Prostate gland (tissue), 2 donors: ENCODE results near the gene DCLK2. TPM values are rescaled to one million over a fixed set of nuclear protein-coding genes. Genes with fewer than 3 reads are reported as not detected.

Experiments
- small RNA-seq, 2 donors: library from RNA; depleted of rRNA; stranded (forward); fragments of <200 nt; gene quantifications; one replicate each; pipeline ENCODE3, GENCODE V24; 2016
- total RNA-seq, 2 donors: library from RNA; depleted of rRNA; stranded (reverse); fragments of >200 nt; gene quantifications; one replicate each; pipeline ENCODE4 v1.1.0, GENCODE V29; 2016

The DCLK2 gene
- total RNA-seq, 2 donors from 2014 or later, result 3.3 to 18.6 TPM

Small RNAs within 50 kb of the gene (small RNA-seq; reads per million reads assigned to genes)
- gene RNU7-194P, result 0 reads per million in 2 donors
